GM12878 (cell line): ENCODE measurements around the gene AOPEP.

Experiments
- BMI1 ChIP-seq: fragments of 450-650 bp; IDR thresholded peaks from 2 replicates; pipeline ENCODE4 v1.6.1; 2016; ENCODE audit warnings: mild to moderate bottlenecking, moderate library complexity, borderline replicate concordance
- CREB1 ChIP-seq: IDR thresholded peaks from 2 replicates; pipeline ENCODE4 v1.6.1; 2012; ENCODE audit warnings: low read depth, mild to moderate bottlenecking, inconsistent platforms
- EP300 ChIP-seq, 2 experiments: fragments of 150-350 bp in 1 of 2; IDR thresholded peaks; 2 replicates each; pipeline ENCODE4 v1.6.1; 2011 to 2012; ENCODE audit warnings: low read depth in 2 of 2, low read length in 2 of 2, borderline replicate concordance in 1 of 2, improper control_type of control experiment in 1 of 2, inconsistent platforms in 1 of 2; ENCODE audit not compliant: control insufficient read depth in 1 of 2
- FOXM1 ChIP-seq: IDR thresholded peaks from 2 replicates; pipeline ENCODE4 v1.6.1; 2012; ENCODE audit warnings: low read depth, mild to moderate bottlenecking, inconsistent platforms, low read length, moderate library complexity
- NFXL1 ChIP-seq: fragments of 450-650 bp; IDR thresholded peaks from 2 replicates; pipeline ENCODE4 v1.6.1; 2017; ENCODE audit warnings: antibody characterized with exemption, mild to moderate bottlenecking, borderline replicate concordance
- POLR2A ChIP-seq: IDR thresholded peaks from 2 replicates; pipeline ENCODE4 v1.6.1; 2011; ENCODE audit warnings: low read depth, mild to moderate bottlenecking, low read length
- SPI1 ChIP-seq: IDR thresholded peaks from 2 replicates; pipeline ENCODE4 v1.6.1; 2011; ENCODE audit warnings: low read depth, mild to moderate bottlenecking, low read length, moderate library complexity, borderline replicate concordance; ENCODE audit not compliant: insufficient read depth
- TF ChIP-seq, protein P1 (sequence below): IDR thresholded peaks from 2 replicates; pipeline ENCODE4 v1.6.1; 2012; ENCODE audit warnings: mild to moderate bottlenecking, low read depth, low read length
- TF ChIP-seq, protein P2 (sequence below), 3 experiments: IDR thresholded peaks in 2 of 3; conservative IDR thresholded peaks in 1 of 3; 2 replicates each; pipeline ENCODE4 v1.5.1; 2011; ENCODE audit warnings: low read depth in 3 of 3, low read length in 3 of 3, mild to moderate bottlenecking in 3 of 3, control low read depth in 2 of 3, moderate library complexity in 2 of 3, inconsistent platforms in 1 of 3, mixed read lengths in 1 of 3; ENCODE audit not compliant: control insufficient read depth in 2 of 3, insufficient read depth in 1 of 3; ENCODE audit errors: extremely low read depth in 1 of 3
- TF ChIP-seq, protein P3 (sequence below): fragments of 450-650 bp; IDR thresholded peaks from 2 replicates; pipeline ENCODE4 v1.6.1; 2017; ENCODE audit warnings: mild to moderate bottlenecking, moderate library complexity
- TF ChIP-seq, protein P4 (sequence below): fragments of 450-650 bp; IDR thresholded peaks from 2 replicates; pipeline ENCODE4 v1.6.1; 2016; ENCODE audit warnings: mild to moderate bottlenecking, moderate library complexity, borderline replicate concordance

DNA sequence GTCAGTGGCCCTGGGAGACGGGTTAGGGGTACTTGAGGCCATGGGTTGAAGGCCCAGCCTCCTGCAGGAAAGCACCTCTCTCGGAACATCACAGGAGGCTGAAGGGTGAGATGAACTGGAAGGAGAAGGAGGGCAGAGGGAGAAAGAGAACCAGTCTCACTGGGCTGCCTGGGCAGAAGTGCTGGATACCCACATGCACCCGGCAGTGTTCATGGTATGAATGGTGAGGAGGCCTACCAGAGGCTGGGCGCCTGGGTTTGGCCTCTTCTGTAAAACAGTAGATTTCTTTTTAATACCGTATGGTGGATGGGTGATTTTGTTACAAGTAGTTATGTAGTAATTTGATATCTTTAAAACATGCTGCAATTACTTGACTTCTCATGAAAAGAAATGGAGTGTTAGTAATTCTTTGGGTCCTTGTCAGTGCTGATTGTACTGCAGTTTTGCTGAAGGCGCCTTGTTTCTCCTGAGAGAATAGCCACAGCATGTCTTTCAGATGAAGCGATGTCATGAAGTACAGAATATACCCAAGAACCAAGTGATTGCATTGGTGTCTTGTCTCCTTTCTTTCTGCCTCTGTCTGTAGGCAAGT lies 332.4 kb downstream of the AOPEP start:
- no peak for TF ChIP-seq POLR2A
- TF ChIP-seq, protein P1, sequence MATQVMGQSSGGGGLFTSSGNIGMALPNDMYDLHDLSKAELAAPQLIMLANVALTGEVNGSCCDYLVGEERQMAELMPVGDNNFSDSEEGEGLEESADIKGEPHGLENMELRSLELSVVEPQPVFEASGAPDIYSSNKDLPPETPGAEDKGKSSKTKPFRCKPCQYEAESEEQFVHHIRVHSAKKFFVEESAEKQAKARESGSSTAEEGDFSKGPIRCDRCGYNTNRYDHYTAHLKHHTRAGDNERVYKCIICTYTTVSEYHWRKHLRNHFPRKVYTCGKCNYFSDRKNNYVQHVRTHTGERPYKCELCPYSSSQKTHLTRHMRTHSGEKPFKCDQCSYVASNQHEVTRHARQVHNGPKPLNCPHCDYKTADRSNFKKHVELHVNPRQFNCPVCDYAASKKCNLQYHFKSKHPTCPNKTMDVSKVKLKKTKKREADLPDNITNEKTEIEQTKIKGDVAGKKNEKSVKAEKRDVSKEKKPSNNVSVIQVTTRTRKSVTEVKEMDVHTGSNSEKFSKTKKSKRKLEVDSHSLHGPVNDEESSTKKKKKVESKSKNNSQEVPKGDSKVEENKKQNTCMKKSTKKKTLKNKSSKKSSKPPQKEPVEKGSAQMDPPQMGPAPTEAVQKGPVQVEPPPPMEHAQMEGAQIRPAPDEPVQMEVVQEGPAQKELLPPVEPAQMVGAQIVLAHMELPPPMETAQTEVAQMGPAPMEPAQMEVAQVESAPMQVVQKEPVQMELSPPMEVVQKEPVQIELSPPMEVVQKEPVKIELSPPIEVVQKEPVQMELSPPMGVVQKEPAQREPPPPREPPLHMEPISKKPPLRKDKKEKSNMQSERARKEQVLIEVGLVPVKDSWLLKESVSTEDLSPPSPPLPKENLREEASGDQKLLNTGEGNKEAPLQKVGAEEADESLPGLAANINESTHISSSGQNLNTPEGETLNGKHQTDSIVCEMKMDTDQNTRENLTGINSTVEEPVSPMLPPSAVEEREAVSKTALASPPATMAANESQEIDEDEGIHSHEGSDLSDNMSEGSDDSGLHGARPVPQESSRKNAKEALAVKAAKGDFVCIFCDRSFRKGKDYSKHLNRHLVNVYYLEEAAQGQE: no peak
- no peak for TF ChIP-seq FOXM1
- TF ChIP-seq EP300 (IDR thresholded peaks at IDR 0.05; ENCODE audit: borderline replicate concordance in 1 of 2, control insufficient read depth in 1 of 2, low read depth in 2 of 2, low read length in 2 of 2): no peak
- no peak for TF ChIP-seq SPI1
- TF ChIP-seq, protein P2, sequence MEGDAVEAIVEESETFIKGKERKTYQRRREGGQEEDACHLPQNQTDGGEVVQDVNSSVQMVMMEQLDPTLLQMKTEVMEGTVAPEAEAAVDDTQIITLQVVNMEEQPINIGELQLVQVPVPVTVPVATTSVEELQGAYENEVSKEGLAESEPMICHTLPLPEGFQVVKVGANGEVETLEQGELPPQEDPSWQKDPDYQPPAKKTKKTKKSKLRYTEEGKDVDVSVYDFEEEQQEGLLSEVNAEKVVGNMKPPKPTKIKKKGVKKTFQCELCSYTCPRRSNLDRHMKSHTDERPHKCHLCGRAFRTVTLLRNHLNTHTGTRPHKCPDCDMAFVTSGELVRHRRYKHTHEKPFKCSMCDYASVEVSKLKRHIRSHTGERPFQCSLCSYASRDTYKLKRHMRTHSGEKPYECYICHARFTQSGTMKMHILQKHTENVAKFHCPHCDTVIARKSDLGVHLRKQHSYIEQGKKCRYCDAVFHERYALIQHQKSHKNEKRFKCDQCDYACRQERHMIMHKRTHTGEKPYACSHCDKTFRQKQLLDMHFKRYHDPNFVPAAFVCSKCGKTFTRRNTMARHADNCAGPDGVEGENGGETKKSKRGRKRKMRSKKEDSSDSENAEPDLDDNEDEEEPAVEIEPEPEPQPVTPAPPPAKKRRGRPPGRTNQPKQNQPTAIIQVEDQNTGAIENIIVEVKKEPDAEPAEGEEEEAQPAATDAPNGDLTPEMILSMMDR (IDR thresholded peaks at IDR 0.05 in 2 of 3, conservative IDR thresholded peaks at IDR 0.05 in 1 of 3; ENCODE audit: control insufficient read depth in 2 of 3, extremely low read depth in 1 of 3, insufficient read depth in 1 of 3, low read depth in 3 of 3, low read length in 3 of 3): no peak
- no peak for TF ChIP-seq CREB1
- TF ChIP-seq NFXL1: no peak
- TF ChIP-seq BMI1: no peak
- TF ChIP-seq, protein P3, sequence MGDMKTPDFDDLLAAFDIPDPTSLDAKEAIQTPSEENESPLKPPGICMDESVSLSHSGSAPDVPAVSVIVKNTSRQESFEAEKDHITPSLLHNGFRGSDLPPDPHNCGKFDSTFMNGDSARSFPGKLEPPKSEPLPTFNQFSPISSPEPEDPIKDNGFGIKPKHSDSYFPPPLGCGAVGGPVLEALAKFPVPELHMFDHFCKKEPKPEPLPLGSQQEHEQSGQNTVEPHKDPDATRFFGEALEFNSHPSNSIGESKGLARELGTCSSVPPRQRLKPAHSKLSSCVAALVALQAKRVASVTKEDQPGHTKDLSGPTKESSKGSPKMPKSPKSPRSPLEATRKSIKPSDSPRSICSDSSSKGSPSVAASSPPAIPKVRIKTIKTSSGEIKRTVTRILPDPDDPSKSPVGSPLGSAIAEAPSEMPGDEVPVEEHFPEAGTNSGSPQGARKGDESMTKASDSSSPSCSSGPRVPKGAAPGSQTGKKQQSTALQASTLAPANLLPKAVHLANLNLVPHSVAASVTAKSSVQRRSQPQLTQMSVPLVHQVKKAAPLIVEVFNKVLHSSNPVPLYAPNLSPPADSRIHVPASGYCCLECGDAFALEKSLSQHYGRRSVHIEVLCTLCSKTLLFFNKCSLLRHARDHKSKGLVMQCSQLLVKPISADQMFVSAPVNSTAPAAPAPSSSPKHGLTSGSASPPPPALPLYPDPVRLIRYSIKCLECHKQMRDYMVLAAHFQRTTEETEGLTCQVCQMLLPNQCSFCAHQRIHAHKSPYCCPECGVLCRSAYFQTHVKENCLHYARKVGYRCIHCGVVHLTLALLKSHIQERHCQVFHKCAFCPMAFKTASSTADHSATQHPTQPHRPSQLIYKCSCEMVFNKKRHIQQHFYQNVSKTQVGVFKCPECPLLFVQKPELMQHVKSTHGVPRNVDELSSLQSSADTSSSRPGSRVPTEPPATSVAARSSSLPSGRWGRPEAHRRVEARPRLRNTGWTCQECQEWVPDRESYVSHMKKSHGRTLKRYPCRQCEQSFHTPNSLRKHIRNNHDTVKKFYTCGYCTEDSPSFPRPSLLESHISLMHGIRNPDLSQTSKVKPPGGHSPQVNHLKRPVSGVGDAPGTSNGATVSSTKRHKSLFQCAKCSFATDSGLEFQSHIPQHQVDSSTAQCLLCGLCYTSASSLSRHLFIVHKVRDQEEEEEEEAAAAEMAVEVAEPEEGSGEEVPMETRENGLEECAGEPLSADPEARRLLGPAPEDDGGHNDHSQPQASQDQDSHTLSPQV: no peak
- TF ChIP-seq, protein P4, sequence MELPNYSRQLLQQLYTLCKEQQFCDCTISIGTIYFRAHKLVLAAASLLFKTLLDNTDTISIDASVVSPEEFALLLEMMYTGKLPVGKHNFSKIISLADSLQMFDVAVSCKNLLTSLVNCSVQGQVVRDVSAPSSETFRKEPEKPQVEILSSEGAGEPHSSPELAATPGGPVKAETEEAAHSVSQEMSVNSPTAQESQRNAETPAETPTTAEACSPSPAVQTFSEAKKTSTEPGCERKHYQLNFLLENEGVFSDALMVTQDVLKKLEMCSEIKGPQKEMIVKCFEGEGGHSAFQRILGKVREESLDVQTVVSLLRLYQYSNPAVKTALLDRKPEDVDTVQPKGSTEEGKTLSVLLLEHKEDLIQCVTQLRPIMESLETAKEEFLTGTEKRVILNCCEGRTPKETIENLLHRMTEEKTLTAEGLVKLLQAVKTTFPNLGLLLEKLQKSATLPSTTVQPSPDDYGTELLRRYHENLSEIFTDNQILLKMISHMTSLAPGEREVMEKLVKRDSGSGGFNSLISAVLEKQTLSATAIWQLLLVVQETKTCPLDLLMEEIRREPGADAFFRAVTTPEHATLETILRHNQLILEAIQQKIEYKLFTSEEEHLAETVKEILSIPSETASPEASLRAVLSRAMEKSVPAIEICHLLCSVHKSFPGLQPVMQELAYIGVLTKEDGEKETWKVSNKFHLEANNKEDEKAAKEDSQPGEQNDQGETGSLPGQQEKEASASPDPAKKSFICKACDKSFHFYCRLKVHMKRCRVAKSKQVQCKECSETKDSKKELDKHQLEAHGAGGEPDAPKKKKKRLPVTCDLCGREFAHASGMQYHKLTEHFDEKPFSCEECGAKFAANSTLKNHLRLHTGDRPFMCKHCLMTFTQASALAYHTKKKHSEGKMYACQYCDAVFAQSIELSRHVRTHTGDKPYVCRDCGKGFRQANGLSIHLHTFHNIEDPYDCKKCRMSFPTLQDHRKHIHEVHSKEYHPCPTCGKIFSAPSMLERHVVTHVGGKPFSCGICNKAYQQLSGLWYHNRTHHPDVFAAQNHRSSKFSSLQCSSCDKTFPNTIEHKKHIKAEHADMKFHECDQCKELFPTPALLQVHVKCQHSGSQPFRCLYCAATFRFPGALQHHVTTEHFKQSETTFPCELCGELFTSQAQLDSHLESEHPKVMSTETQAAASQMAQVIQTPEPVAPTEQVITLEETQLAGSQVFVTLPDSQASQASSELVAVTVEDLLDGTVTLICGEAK: no peak
